HEK293T (cell line): Measurements from ENCODE around the gene C2orf81.

ENCODE experiments used
- BHLHE40 ChIP-seq: fragments of 450-650 bp; IDR thresholded peaks from 2 replicates; pipeline ENCODE4 v1.6.1; 2016; ENCODE audit warnings: mild to moderate bottlenecking, moderate library complexity, borderline replicate concordance
- ELF4 ChIP-seq: fragments of 450-650 bp; IDR thresholded peaks from 2 replicates; pipeline ENCODE4 v1.6.1; 2017; ENCODE audit warnings: antibody characterized with exemption
- HDGF ChIP-seq: fragments of 450-650 bp; IDR thresholded peaks from 2 replicates; pipeline ENCODE4 v1.6.1; 2017; ENCODE audit warnings: antibody characterized with exemption, borderline replicate concordance
- L3MBTL2 ChIP-seq: fragments of 450-650 bp; conservative IDR thresholded peaks from 2 replicates; pipeline ENCODE4 v1.6.1; 2016; ENCODE audit warnings: mild to moderate bottlenecking
- PKNOX1 ChIP-seq: fragments of 450-650 bp; IDR thresholded peaks from 2 replicates; pipeline ENCODE4 v1.6.1; 2016
- SP1 ChIP-seq: fragments of 450-650 bp; IDR thresholded peaks from 2 replicates; pipeline ENCODE4 v1.6.1; 2017
- SUZ12 ChIP-seq: fragments of 450-650 bp; IDR thresholded peaks from 2 replicates; pipeline ENCODE4 v1.6.1; 2016; ENCODE audit warnings: mild to moderate bottlenecking

GRCh38 chr2:74439803-74440377 is 18.5 kb upstream of the C2orf81 start:
- TF ChIP-seq SP1, result no peak
- no peak for TF ChIP-seq ELF4
- TF ChIP-seq HDGF, result no peak
- TF ChIP-seq PKNOX1, result no peak
- TF ChIP-seq BHLHE40, result no peak
- TF ChIP-seq L3MBTL2, result no peak
- no peak for TF ChIP-seq SUZ12
